WERI-Rb-1 (cell line): ENCODE data around the gene MAPT.

ENCODE experiments used
- DNase-seq: peaks from one replicate; pipeline ENCODE4 v3.0.0-alpha.2; 2020
- H3K27ac ChIP-seq: fragments of 250-450 bp; sonication (Bioruptor Pico); 2 replicates; pipeline ENCODE4 v1.5.1; 2020; ENCODE audit warnings: mild to moderate bottlenecking, moderate library complexity
- H3K27me3 ChIP-seq: fragments of 250-450 bp; sonication (Bioruptor Pico); 2 replicates; pipeline ENCODE4 v1.5.1; 2021; ENCODE audit warnings: mild to moderate bottlenecking, low read depth, moderate library complexity; ENCODE audit not compliant: insufficient read depth, severe bottlenecking
- H3K36me3 ChIP-seq: fragments of 250-450 bp; sonication (Bioruptor Pico); 2 replicates; pipeline ENCODE4 v1.5.1; 2020; ENCODE audit warnings: mild to moderate bottlenecking, moderate library complexity
- H3K4me3 ChIP-seq: 2 replicates; pipeline ENCODE4 v1.5.1; 2011; ENCODE audit warnings: low read depth, mild to moderate bottlenecking, control low read depth, low read length
- H3K9me3 ChIP-seq: fragments of 250-450 bp; sonication (Bioruptor Pico); 2 replicates; pipeline ENCODE4 v1.5.1; 2021; ENCODE audit warnings: mild to moderate bottlenecking, moderate library complexity; ENCODE audit not compliant: severe bottlenecking
- CTCF ChIP-seq: IDR thresholded peaks from 2 replicates; pipeline ENCODE4 v1.5.1; 2011; ENCODE audit warnings: low read depth, mild to moderate bottlenecking, control low read depth, inconsistent platforms, low read length

Gene MAPT

GRCh38 chr17:45949755-45950320, 55.5 kb downstream of the MAPT start:
- TF ChIP-seq CTCF, result no peak
- Histone ChIP-seq H3K27me3 (no peaks in the 10 kb centered on the region), H3K27ac (no peak overlapping the region), H3K9me3 (no peaks in the 10 kb centered on the region), H3K36me3 (no peaks in the 10 kb centered on the region), H3K4me3 (no peak overlapping the region)
- DNase-seq, result no peak

GRCh38 chr17:45950888-45951287, 56.5 kb downstream of the MAPT start:
- H3K36me3 ChIP-seq, result no peaks in the 10 kb centered on the region
- TF ChIP-seq CTCF, result no peak
- no peak overlapping the region for H3K4me3 ChIP-seq
- no peaks in the 10 kb centered on the region for H3K9me3 ChIP-seq
- DNase-seq, result no peak
- H3K27ac ChIP-seq, result no peak overlapping the region
- no peaks in the 10 kb centered on the region for H3K27me3 ChIP-seq

GRCh38 chr17:45951403-45951802, 57.0 kb downstream of the MAPT start:
- DNase-seq, result no peak
- Histone ChIP-seq H3K36me3 (no peaks in the 10 kb centered on the region), H3K27me3 (no peaks in the 10 kb centered on the region), H3K27ac (no peak overlapping the region), H3K4me3 (no peak overlapping the region), H3K9me3 (no peaks in the 10 kb centered on the region)
- TF ChIP-seq CTCF, result no peak

GRCh38 chr17:45951941-45952340, 57.6 kb downstream of the MAPT start:
- no peaks in the 10 kb centered on the region for H3K9me3 ChIP-seq
- TF ChIP-seq CTCF, result no peak
- DNase-seq, result no peak
- no peak overlapping the region for H3K4me3 ChIP-seq
- H3K27ac ChIP-seq, result no peak overlapping the region
- H3K27me3 ChIP-seq, result no peaks in the 10 kb centered on the region
- H3K36me3 ChIP-seq, result no peaks in the 10 kb centered on the region

- Histone ChIP-seq H3K27me3 (no peaks in the 10 kb centered on the region), H3K36me3 (no peaks in the 10 kb centered on the region), H3K27ac (no peak overlapping the region), H3K9me3 (no peaks in the 10 kb centered on the region), H3K4me3 (no peak overlapping the region)
- DNase-seq, result no peak
- TF ChIP-seq CTCF, result no peak
These were observed 58.5 kb downstream of the MAPT start for GRCh38 chr17:45952814-45953320.

GRCh38 chr17:45953561-45953960, 59.2 kb downstream of the MAPT start:
- H3K36me3 ChIP-seq, result no peaks in the 10 kb centered on the region
- H3K27me3 ChIP-seq, result no peaks in the 10 kb centered on the region
- no peak overlapping the region for H3K27ac ChIP-seq
- H3K4me3 ChIP-seq, result no peak overlapping the region
- DNase-seq, result no peak
- H3K9me3 ChIP-seq, result no peaks in the 10 kb centered on the region
- no peak for TF ChIP-seq CTCF
